ENCODE data around the gene MED31.

GRCh38 chr17:6596081-6596480, 55.3 kb downstream of the MED31 start:
- TF ChIP-seq PATZ1 (tag by site-specific recombination; IDR thresholded peaks at IDR 0.05) (no peak), CTCF (tag by site-specific recombination; IDR thresholded peaks at IDR 0.05) (no peak), ZBTB44 (tag by site-specific recombination; IDR thresholded peaks at IDR 0.05) (no peak), ZNF792 (tag by site-specific recombination; IDR thresholded peaks at IDR 0.05) (no peak), TRIM28 (IDR thresholded peaks at IDR 0.05; ENCODE audit: borderline replicate concordance, low read length) (no peak)

All from HEK293 (cell line).